Keratinocyte (primary cell): ENCODE data around the gene CFAP77. TPM values are rescaled to one million over a fixed set of nuclear protein-coding genes. Genes with fewer than 3 reads are reported as not detected.

Experiments
- DNase-seq: peaks from one replicate; pipeline ENCODE4 v3.0.0-alpha.2; 2011; ENCODE audit warnings: low read depth, missing footprints, low spot score
- FAIRE-seq: peaks from 2 replicates; lab custom pipeline; 2011; peaks lifted over from hg19 to GRCh38; lab: Jason Lieb, UNC
- H2AFZ ChIP-seq: 2 replicates; pipeline ENCODE4 v1.6.0; 2012; ENCODE audit warnings: low read length, control low read depth, inconsistent platforms; ENCODE audit not compliant: control insufficient read depth
- H3K27ac ChIP-seq: 2 replicates; pipeline ENCODE4 v1.5.1; 2011; ENCODE audit warnings: low read length; ENCODE audit not compliant: control insufficient read depth, insufficient read depth
- H3K27me3 ChIP-seq: 3 replicates; pipeline ENCODE4 v1.6.0; 2011; ENCODE audit warnings: low read length; ENCODE audit not compliant: control insufficient read depth, insufficient read depth; ENCODE audit errors: extremely low read depth
- H3K36me3 ChIP-seq, 2 experiments: 2 replicates in 1 of 2; 3 replicates in 1 of 2; pipeline ENCODE4 v1.5.1; 2011; ENCODE audit warnings: low read length in 2 of 2, mild to moderate bottlenecking in 1 of 2; ENCODE audit not compliant: control insufficient read depth in 2 of 2, insufficient read depth in 2 of 2; ENCODE audit errors: extremely low read depth in 1 of 2
- H3K4me1 ChIP-seq: 3 replicates; pipeline ENCODE4 v1.5.1; 2011; ENCODE audit warnings: low read length; ENCODE audit not compliant: control insufficient read depth, insufficient read depth; ENCODE audit errors: extremely low read depth
- H3K4me2 ChIP-seq: 3 replicates; pipeline ENCODE4 v1.6.0; 2011; ENCODE audit warnings: low read depth, low read length; ENCODE audit not compliant: control insufficient read depth, insufficient read depth; ENCODE audit errors: extremely low read depth
- H3K4me3 ChIP-seq, 3 experiments: fragments of 200-600 bp in 1 of 3; sonication (generic) in 1 of 3; 2 replicates in 2 of 3; 3 replicates in 1 of 3; pipeline ENCODE4 v1.5.1; 2011 to 2016; ENCODE audit warnings: low read length in 3 of 3, mild to moderate bottlenecking in 3 of 3, control low read depth in 2 of 3, inconsistent platforms in 1 of 3, low read depth in 1 of 3, mixed read lengths in 1 of 3, mixed run types in 1 of 3, moderate library complexity in 1 of 3; ENCODE audit not compliant: control insufficient read depth in 2 of 3, insufficient read depth in 2 of 3; ENCODE audit errors: extremely low read depth in 1 of 3
- H3K79me2 ChIP-seq: 2 replicates; pipeline ENCODE4 v1.6.0; 2012; ENCODE audit warnings: low read length; ENCODE audit not compliant: control insufficient read depth, insufficient read depth
- H3K9ac ChIP-seq: 3 replicates; pipeline ENCODE4 v1.6.0; 2011; ENCODE audit warnings: low read length; ENCODE audit not compliant: control insufficient read depth, insufficient read depth; ENCODE audit errors: extremely low read depth
- H3K9me1 ChIP-seq: 3 replicates; pipeline ENCODE4 v1.6.0; 2011; ENCODE audit warnings: low read length; ENCODE audit not compliant: control insufficient read depth, insufficient read depth; ENCODE audit errors: extremely low read depth
- H3K9me3 ChIP-seq: 2 replicates; pipeline ENCODE4 v1.5.1; 2012; ENCODE audit warnings: low read depth, low read length; ENCODE audit not compliant: control insufficient read depth
- H4K20me1 ChIP-seq: 3 replicates; pipeline ENCODE4 v1.6.0; 2011; ENCODE audit warnings: low read length; ENCODE audit not compliant: control insufficient read depth, insufficient read depth; ENCODE audit errors: extremely low read depth
- CTCF ChIP-seq, 3 experiments: IDR thresholded peaks in 1 of 3; conservative IDR thresholded peaks in 1 of 3; optimal IDR thresholded peaks in 1 of 3; 2 replicates in 2 of 3; 3 replicates in 1 of 3; pipeline versions ENCODE3 to v1.5.1; 2011; ENCODE audit warnings: low read length in 3 of 3, mild to moderate bottlenecking in 3 of 3, moderate library complexity in 2 of 3, control low read depth in 1 of 3, inconsistent platforms in 1 of 3; ENCODE audit not compliant: insufficient read depth in 2 of 3; ENCODE audit errors: extremely low read depth in 1 of 3
- EZH2 ChIP-seq: IDR thresholded peaks from one replicate; pipeline ENCODE4 v1.6.1; 2012; ENCODE audit warnings: inconsistent platforms, mild to moderate bottlenecking, low read length, moderate library complexity
- dilution Hi-C: fragments of 300-500 bp; cut with MboI; formaldehyde crosslinking; loops from one replicate; pipeline ENCODE4 v1.7.0; 2020; ENCODE audit warnings: low sequenced_read_pairs; ENCODE audit not compliant: extremely low pct_ligation_motif_present
- polyA plus RNA-seq, 5 experiments: library from polyadenylated mRNA; depleted of rRNA in 3 of 5; stranded (reverse) in 3 of 5; stranded (forward) in 1 of 5; unstranded in 1 of 5; fragments of >200 nt; gene quantifications; 1 replicate in 1 of 5; 2 replicates in 3 of 5; 3 replicates in 1 of 5; pipeline versions ENCODE4 v1.2.1 to v1.2.3, GENCODE V29; 2011 to 2012; ENCODE audit warnings: missing spikeins in 2 of 5, low read depth in 1 of 5, low replicate concordance in 1 of 5

Gene CFAP77
- polyA plus RNA-seq, 1 donor (not counting 4 experiments of a cell fraction or from before 2014, with no cell fraction given), result not detected

- Histone ChIP-seq H3K9ac (no peak overlapping the region), H3K36me3 (no peaks in the 10 kb centered on the region), H3K9me1 (no peaks in the 10 kb centered on the region), H3K4me3 (no peak overlapping the region), H4K20me1 (no peaks in the 10 kb centered on the region), H3K4me2 (no peak overlapping the region), H3K4me1 (no peaks in the 10 kb centered on the region), H3K27me3 (peaks cover 14% of the 10 kb centered on the region), H2AFZ (no peak overlapping the region), H3K9me3 (no peaks in the 10 kb centered on the region), H3K79me2 (no peaks in the 10 kb centered on the region), H3K27ac (no peak overlapping the region)
- TF ChIP-seq EZH2, result no peak
- no peak for TF ChIP-seq CTCF (optimal IDR thresholded peaks at IDR 0.05 in 1 of 3, IDR thresholded peaks at IDR 0.05 in 1 of 3, conservative IDR thresholded peaks at IDR 0.05 in 1 of 3; ENCODE audit: extremely low read depth in 1 of 3, insufficient read depth in 2 of 3, low read length in 3 of 3)
- DNase-seq (no peak), FAIRE-seq (no peak)
- dilution Hi-C loops, result no loop called here
Measured at GRCh38 chr9:132516911-132517310, 106.9 kb downstream of the CFAP77 start.

- Histone ChIP-seq H3K79me2 (no peaks in the 10 kb centered on the region), H3K4me3 (no peak overlapping the region), H3K27ac (no peak overlapping the region), H3K36me3 (no peaks in the 10 kb centered on the region), H3K9ac (no peak overlapping the region), H3K4me2 (no peak overlapping the region), H3K4me1 (no peaks in the 10 kb centered on the region), H4K20me1 (no peaks in the 10 kb centered on the region), H2AFZ (no peak overlapping the region), H3K9me1 (no peaks in the 10 kb centered on the region), H3K9me3 (no peaks in the 10 kb centered on the region), H3K27me3 (peaks cover 14% of the 10 kb centered on the region)
- FAIRE-seq (no peak), DNase-seq (no peak)
- dilution Hi-C loops, result no loop called here
- TF ChIP-seq CTCF (optimal IDR thresholded peaks at IDR 0.05 in 1 of 3, IDR thresholded peaks at IDR 0.05 in 1 of 3, conservative IDR thresholded peaks at IDR 0.05 in 1 of 3; ENCODE audit: extremely low read depth in 1 of 3, insufficient read depth in 2 of 3, low read length in 3 of 3), result no peak
- TF ChIP-seq EZH2, result no peak
Measured at GRCh38 chr9:132517815-132518550, 108.0 kb downstream of the CFAP77 start.
